Fibroblast of skin of scalp (primary cell): Measurements from ENCODE around the gene KMO.

Experiments used
- DNase-seq: peaks from one replicate; pipeline ENCODE4 v3.0.0-alpha.2; 2013

Gene KMO

GRCh38 chr1:241630899-241631298, 98.7 kb downstream of the KMO start:
- no peak for DNase-seq

DNA sequence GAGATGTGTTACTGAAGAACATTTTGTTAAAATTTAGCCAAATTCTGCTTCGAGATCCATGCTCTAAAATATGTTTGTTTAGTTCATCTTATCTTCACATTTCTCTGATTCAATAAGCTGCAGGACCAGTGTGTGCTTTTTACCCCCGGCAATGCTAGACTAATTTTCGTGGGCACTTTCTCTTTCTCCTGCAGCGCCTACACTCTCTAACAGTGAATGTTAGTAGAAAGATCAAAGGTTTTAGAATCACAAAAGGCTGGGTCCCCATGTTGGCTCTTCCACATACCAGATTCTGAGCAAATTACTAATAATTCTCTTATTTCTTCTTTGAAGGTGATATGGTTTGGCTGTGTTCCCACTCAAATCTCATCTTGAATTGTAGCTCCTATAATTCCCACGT, 99.5 kb downstream of the KMO start:
- no peak for DNase-seq

GRCh38 chr1:241632987-241633386, 100.8 kb downstream of the KMO start:
- no peak for DNase-seq

- no peak for DNase-seq
Observed at GRCh38 chr1:241635556-241636152, 103.5 kb downstream of the KMO start.

- DNase-seq, result no peak
Observed at GRCh38 chr1:241636291-241636690, 104.1 kb downstream of the KMO start.

GRCh38 chr1:241637046-241637590, 104.9 kb downstream of the KMO start:
- DNase-seq, result peak; percentile 40

DNA sequence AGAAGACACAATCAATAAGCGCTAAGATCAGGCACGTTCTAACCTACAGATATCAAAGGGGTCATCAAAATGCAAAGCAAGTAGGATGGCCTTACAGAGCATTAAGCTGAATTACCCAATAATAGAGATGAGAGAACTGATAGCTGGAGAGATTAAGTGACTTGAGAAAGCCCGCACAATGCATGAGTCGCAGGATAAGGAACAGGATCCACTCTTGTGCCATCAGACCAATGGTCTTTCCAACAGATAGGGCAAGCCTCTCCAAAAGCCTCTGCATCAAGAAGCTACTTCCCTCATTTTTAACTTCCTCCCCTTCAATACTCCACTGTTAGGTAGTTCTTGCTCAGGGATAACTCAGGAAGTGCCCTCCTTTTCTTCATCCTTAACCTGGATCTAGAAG, 105.4 kb downstream of the KMO start:
- DNase-seq, result no peak

DNA sequence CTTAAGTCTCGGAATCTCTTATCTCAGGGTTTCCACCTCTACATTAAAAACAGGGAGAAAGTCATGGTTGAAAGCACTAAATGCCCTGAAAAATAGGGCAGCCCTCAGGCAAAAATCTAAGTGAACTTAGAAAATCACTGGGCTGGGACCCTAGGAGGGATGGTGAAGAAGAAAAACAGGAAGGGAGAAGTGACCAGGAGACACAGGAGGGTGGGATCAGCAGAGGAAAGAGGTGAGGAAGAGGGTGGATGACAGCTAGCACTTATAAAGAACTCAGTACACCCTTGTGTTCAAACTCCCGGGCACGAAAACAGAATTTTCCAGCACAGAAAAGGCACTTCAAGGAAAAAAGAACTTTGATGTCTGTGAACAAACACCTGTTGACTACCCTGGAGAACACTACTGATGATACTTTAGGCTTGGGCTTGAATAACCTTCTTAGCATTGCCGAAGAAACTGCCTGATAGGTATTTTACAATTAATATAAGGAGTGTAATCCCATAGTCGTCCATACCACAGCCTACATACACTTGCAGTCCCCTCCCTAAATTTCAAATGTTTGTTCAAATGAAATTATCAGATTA, 106.0 kb downstream of the KMO start:
- DNase-seq, result no peak

DNA sequence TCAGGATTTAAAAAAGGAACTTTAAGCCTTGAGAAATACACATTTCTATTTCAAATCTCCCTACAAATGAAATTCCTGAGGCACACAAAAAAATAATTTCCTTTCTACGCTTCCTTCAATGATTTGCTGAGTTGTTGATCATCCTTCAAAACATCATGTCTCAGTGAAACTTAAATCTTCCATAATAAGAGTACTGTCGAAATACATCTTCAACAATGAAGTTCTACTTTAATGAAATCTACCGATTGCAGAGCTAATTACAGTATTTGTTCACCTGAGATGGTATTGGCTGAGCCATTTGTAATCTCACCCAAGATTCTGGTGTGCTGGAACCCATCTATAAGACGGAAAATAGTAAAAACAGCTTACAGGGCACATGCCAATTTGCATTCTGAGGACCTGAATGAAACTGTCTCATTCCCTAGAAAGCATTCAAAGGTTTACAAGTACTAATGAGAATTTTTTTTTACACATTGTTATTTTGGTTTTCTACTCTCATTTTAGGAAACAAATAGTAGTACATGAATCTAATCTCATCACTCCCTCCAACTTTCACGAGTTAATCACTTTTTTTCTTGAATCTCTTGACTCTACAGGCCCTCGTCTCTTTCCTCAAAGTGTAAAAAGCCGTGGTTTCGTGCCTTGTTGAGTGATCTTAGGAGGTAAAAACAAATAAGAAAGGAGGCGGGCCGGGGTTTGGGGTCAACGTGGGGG, 106.9 kb downstream of the KMO start:
- no peak for DNase-seq

GRCh38 chr1:241639623-241640148, 107.5 kb downstream of the KMO start:
- peak; percentile 49 for DNase-seq

GRCh38 chr1:241640149-241640866, 108.1 kb downstream of the KMO start, which contains the start of the genes CHML and OPN3:
TSS of gene CHML (minus strand) at chr1:241640369. CDS start at chr1:241635766, 4,603 bp downstream.
TSS of gene OPN3 (minus strand) at chr1:241640369. CDS start at chr1:241640254, 115 bp downstream.
- DNase-seq, result peak; percentile 91

DNA sequence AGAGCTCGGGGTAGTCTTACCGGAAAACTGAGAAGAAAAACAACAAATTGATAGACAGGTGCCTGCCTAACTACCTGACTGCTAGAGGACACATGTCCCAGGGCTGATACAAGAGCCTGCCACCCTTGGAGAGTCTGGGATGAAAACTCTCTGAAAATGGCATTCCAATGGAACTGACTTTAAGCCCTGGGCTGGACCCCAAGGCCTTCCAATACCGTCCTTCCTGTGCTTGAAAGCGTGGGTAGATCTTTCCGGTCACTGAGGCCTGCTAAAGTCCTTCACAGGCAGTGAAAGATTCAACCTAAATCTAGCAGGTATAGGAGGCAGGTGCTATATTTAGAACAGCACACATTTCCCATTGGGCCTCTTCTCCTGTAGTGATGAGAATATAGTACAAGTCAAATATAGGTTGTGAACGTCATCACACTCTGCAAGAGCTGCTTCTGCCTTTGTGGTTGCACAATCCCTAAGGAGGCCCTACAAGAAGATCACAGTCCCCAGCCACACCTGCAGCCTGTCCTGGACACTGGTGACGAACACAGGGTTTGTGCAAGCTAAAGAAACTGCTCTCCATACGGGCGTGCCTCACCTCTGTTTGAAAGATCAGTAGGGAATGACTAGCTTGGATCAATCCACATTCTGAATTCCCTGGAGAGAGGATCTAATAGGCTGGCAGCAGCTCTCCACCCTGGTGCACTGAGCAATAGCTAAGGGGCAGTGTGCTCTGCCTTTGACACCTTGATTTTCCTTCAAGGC, 108.9 kb downstream of the KMO start:
- DNase-seq, result no peak

GRCh38 chr1:241641773-241642592, 109.8 kb downstream of the KMO start:
- DNase-seq, result peak; percentile 75

GRCh38 chr1:241642593-241642944, 110.4 kb downstream of the KMO start:
- DNase-seq, result no peak

GRCh38 chr1:241644259-241644658, 112.1 kb downstream of the KMO start:
- DNase-seq, result no peak

DNA sequence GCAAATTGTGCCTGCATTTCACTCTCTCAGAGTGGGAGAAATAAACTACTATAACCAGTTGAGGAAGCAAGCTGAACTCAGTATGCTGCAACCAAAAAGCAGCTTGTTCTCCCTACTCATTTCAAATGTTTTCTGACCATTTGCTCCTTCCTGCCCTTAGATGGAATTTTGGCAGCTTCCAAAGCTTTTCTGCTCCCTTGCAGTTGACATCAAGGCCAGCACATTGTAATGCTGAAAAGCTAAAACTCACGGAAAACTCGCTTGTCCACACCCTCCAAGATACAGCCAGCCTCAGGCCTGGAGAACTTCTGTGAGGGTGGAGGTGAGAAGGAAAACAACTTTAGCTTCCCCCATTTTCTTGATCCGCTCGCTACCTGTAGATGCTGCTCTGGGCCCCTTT, 113.0 kb downstream of the KMO start:
- DNase-seq, result no peak
